GM23338 (cell line): Measurements from ENCODE around the gene FEV. TPM values are rescaled to one million over a fixed set of nuclear protein-coding genes. Genes with fewer than 3 reads are reported as not detected.

Experiments used
- ATAC-seq: fragments of 200-7000 bp; cut with Tn5 transposase; 3 replicates; pipeline ENCODE4 v1.9.1; 2020
- DNase-seq: peaks from one replicate; pipeline ENCODE4 v3.0.0-alpha.2; 2015; ENCODE audit warnings: low spot score
- H2AFZ ChIP-seq: fragments of 200-600 bp; sonication (generic); 2 replicates; pipeline ENCODE4 v1.8.0; 2016; ENCODE audit warnings: antibody characterized with exemption, mild to moderate bottlenecking, moderate library complexity
- H3F3A ChIP-seq: fragments of 200-600 bp; sonication (generic); replicated peaks from 2 replicates; pipeline ENCODE4 v1.8.0; 2017; ENCODE audit warnings: antibody characterized with exemption, mixed run types, low read depth
- H3K27ac ChIP-seq: fragments of 200-600 bp; sonication (generic); 2 replicates; pipeline ENCODE4 v1.6.1; 2016; ENCODE audit warnings: low read depth
- H3K27me3 ChIP-seq: fragments of 200-600 bp; sonication (generic); 2 replicates; pipeline ENCODE4 v1.8.0; 2016; ENCODE audit warnings: mild to moderate bottlenecking, mixed run types, moderate library complexity; ENCODE audit not compliant: insufficient read depth
- H3K36me3 ChIP-seq: fragments of 200-600 bp; sonication (generic); 2 replicates; pipeline ENCODE4 v1.8.0; 2016; ENCODE audit warnings: mild to moderate bottlenecking; ENCODE audit not compliant: insufficient read depth
- H3K4me1 ChIP-seq: fragments of 200-600 bp; sonication (generic); 2 replicates; pipeline ENCODE4 v1.8.0; 2016; ENCODE audit warnings: mild to moderate bottlenecking, moderate library complexity; ENCODE audit not compliant: insufficient read depth
- H3K4me2 ChIP-seq: fragments of 200-600 bp; sonication (generic); 2 replicates; pipeline ENCODE4 v1.7.1; 2017; ENCODE audit warnings: mixed run types
- H3K4me3 ChIP-seq: fragments of 200-600 bp; sonication (generic); 2 replicates; pipeline ENCODE4 v1.6.1; 2016; ENCODE audit warnings: mixed run types
- H3K79me2 ChIP-seq: fragments of 200-600 bp; sonication (generic); replicated peaks from 2 replicates; pipeline ENCODE4 v1.8.0; 2017; ENCODE audit warnings: mild to moderate bottlenecking; ENCODE audit not compliant: insufficient read depth
- H3K9me2 ChIP-seq: fragments of 200-600 bp; sonication (generic); 2 replicates; pipeline ENCODE4 v1.8.0; 2017; ENCODE audit not compliant: insufficient read depth
- H4K20me1 ChIP-seq: fragments of 200-600 bp; sonication (generic); replicated peaks from 2 replicates; pipeline ENCODE4 v1.8.0; 2017; ENCODE audit warnings: mild to moderate bottlenecking; ENCODE audit not compliant: insufficient read depth
- H3K27ac Mint-ChIP-seq: 2 replicates; pipeline ENCODE4 v1.8.0; 2020; ENCODE audit warnings: inconsistent platforms, mild to moderate bottlenecking, moderate library complexity, mixed read lengths
- H3K27me3 Mint-ChIP-seq: 3 replicates; pipeline ENCODE4 v1.8.0; 2022; ENCODE audit warnings: low read depth, mild to moderate bottlenecking, moderate library complexity, mixed read lengths, inconsistent platforms; ENCODE audit not compliant: insufficient read depth, poor library complexity
- H3K36me3 Mint-ChIP-seq: 3 replicates; pipeline ENCODE4 v1.8.0; 2021; ENCODE audit warnings: low read depth, mild to moderate bottlenecking, inconsistent platforms, moderate library complexity, mixed read lengths
- H3K4me1 Mint-ChIP-seq: 3 replicates; pipeline ENCODE4 v1.8.0; 2020; ENCODE audit warnings: mild to moderate bottlenecking, inconsistent platforms, mixed read lengths
- H3K4me3 Mint-ChIP-seq: 3 replicates; pipeline ENCODE4 v1.8.0; 2021; ENCODE audit warnings: moderate library complexity, mild to moderate bottlenecking, inconsistent platforms, mixed read lengths
- H3K9me3 Mint-ChIP-seq: 3 replicates; pipeline ENCODE4 v1.8.0; 2020; ENCODE audit warnings: moderate library complexity, mild to moderate bottlenecking, inconsistent platforms, mixed read lengths
- CREB1 ChIP-seq: fragments of 250-450 bp; sonication (Bioruptor Pico); IDR thresholded peaks from 2 replicates; pipeline ENCODE4 v1.5.0; 2020; ENCODE audit warnings: low read depth, mild to moderate bottlenecking, moderate library complexity
- CTCF ChIP-seq, 2 experiments: fragments of 200-600 bp in 1 of 2; sonication (generic) in 1 of 2; conservative IDR thresholded peaks; 2 replicates each; pipeline versions ENCODE4 v1.5.1 to v1.6.1; 2016 to 2017; ENCODE audit warnings: antibody characterized with exemption in 2 of 2, low read depth in 2 of 2, mild to moderate bottlenecking in 2 of 2, moderate library complexity in 1 of 2
- ETS1 ChIP-seq: IDR thresholded peaks from 2 replicates; pipeline ENCODE4 v1.6.1; 2016; ENCODE audit warnings: antibody characterized with exemption
- EZH2 ChIP-seq: fragments of 200-600 bp; sonication (generic); IDR thresholded peaks from one replicate; pipeline ENCODE4 v1.8.0; 2017; ENCODE audit warnings: antibody characterized with exemption, mild to moderate bottlenecking, low read depth; ENCODE audit not compliant: unreplicated experiment
- EZH2phosphoT487 ChIP-seq: fragments of 200-600 bp; sonication (generic); IDR thresholded peaks from one replicate; pipeline ENCODE4 v1.8.1; 2018; ENCODE audit warnings: antibody characterized with exemption; ENCODE audit not compliant: unreplicated experiment
- JUNB ChIP-seq: IDR thresholded peaks from one replicate; pipeline ENCODE4 v1.6.1; 2016; ENCODE audit warnings: antibody characterized with exemption; ENCODE audit not compliant: unreplicated experiment
- NANOG ChIP-seq: IDR thresholded peaks from 2 replicates; pipeline ENCODE4 v1.6.1; 2016; ENCODE audit warnings: antibody characterized with exemption, borderline replicate concordance
- POLR2AphosphoS5 ChIP-seq: IDR thresholded peaks from 2 replicates; pipeline ENCODE4 v1.6.1; 2016; ENCODE audit warnings: antibody characterized with exemption, low read depth
- STAT1 ChIP-seq: IDR thresholded peaks from one replicate; pipeline ENCODE4 v1.6.1; 2016; ENCODE audit warnings: antibody characterized with exemption; ENCODE audit not compliant: unreplicated experiment
- ZNF331 ChIP-seq: fragments of 250-450 bp; sonication (Bioruptor Pico); IDR thresholded peaks from 2 replicates; pipeline ENCODE4 v1.5.0; 2020; ENCODE audit warnings: low read depth, mild to moderate bottlenecking, moderate library complexity
- ZNF462 ChIP-seq: fragments of 250-450 bp; sonication (Bioruptor Pico); IDR thresholded peaks from 2 replicates; pipeline ENCODE4 v1.5.0; 2020; ENCODE audit warnings: mild to moderate bottlenecking, moderate library complexity
- long read RNA-seq: library from polyadenylated mRNA; unstranded; transcript quantifications from one replicate; pipeline ENCODE4 v2.0.0, GENCODE V29; 2020; ENCODE audit not compliant: unreplicated experiment
- polyA plus RNA-seq: library from polyadenylated mRNA; unstranded; fragments of >200 nt; fragmentation: Nextera tagmentation; extraction: Ambion mirVana; gene quantifications from 2 replicates; pipeline ENCODE4 v1.2.1, GENCODE V29; 2016
- total RNA-seq: library from RNA; depleted of rRNA; stranded (reverse); fragments of >200 nt; shearing (Covaris generic); gene quantifications from 2 replicates; pipeline ENCODE4 v1.2.3, GENCODE V29; 2014; rRNA removed

FEV gene
- total RNA-seq: not detected in 2 replicates
- polyA plus RNA-seq: not detected in 2 replicates
- long read RNA-seq: 0 reads

GRCh38 chr2:218985021-218985324 is at the start of gene FEV:
Gene FEV, minus strand, starts transcription at chr2:218985184. Its CDS starts 109 bp downstream, at chr2:218985075.
- no peaks in the 10 kb centered on the region for H3K9me2 ChIP-seq
- peaks cover 98% of the 10 kb centered on the region for H3K27me3 ChIP-seq
- ATAC-seq: no peak
- peak within 1 kb of the TSS; percentile 81 for H3K4me2 ChIP-seq
- Mint-ChIP-seq H3K9me3 (peaks cover 3% of the 10 kb centered on the region; the same call in 1 of the 3 replicates), H3K4me1 (peaks cover 17% of the 10 kb centered on the region), H3K27ac (no peak within 1 kb of the TSS), H3K27me3 (peaks cover 94% of the 10 kb centered on the region), H3K4me3 (peak within 1 kb of the TSS; percentile 69), H3K36me3 (no peaks in the 10 kb centered on the region; the same call in 2 of the 3 replicates)
- no peak within 1 kb of the TSS for H3K27ac ChIP-seq
- no peak for DNase-seq
- H4K20me1 ChIP-seq: peaks cover 18% of the 10 kb centered on the region
- H3K4me1 ChIP-seq: peaks cover 27% of the 10 kb centered on the region; the same call in 1 of the 2 replicates
- no peaks in the 10 kb centered on the region for H3K36me3 ChIP-seq
- TF ChIP-seq STAT1 (no peak), ZNF331 (CRISPR knock-in tag) (no peak), ETS1 (no peak), CREB1 (CRISPR knock-in tag) (no peak), JUNB (no peak), ZNF462 (no peak), EZH2 (no peak), CTCF (conservative IDR thresholded peaks at IDR 0.05; ENCODE audit: low read depth in 2 of 2) (no peak), POLR2AphosphoS5 (no peak), EZH2phosphoT487 (no peak), NANOG (no peak)
- 0 out of 2 replicates have a peak, but pooled peaks cover 4% of the 10 kb centered on the region for H3F3A ChIP-seq
- H2AFZ ChIP-seq: peak within 1 kb of the TSS; percentile 86
- peak within 1 kb of the TSS; percentile 51 for H3K4me3 ChIP-seq
- H3K79me2 ChIP-seq: no peaks in the 10 kb centered on the region
